Measurements from ENCODE around the gene ZC3H4.
"Not testable (repeated sequence)": the region's sequence is repeated elsewhere in the genome, so short reads cannot be mapped to it uniquely, and the experiment has no call there.

The ZC3H4 gene

GRCh38 chr19:47142779-47143178 is 29.2 kb upstream of the ZC3H4 start:
- Histone ChIP-seq H3K27ac (no peak overlapping the region), H3K27me3 (no peaks in the 10 kb centered on the region), H3K9me3 (replicated peaks in 1 of 11) (no peaks in the 10 kb centered on the region), H4K20me1 (peaks cover 41 to 100% (median 96%) of the 10 kb centered on the region in 11 experiments; a peak in 21 of 22 replicates), H3K36me3 (peaks cover 57 to 100% (median 95%) of the 10 kb centered on the region in 11 experiments), H3K4me3 (no peak overlapping the region), H3K4me2 (no peak overlapping the region), H3K4me1 (peaks cover 0 to 33% (median 23%) of the 10 kb centered on the region in 10 experiments; a peak in 18 of 20 replicates), H3K9ac (peak overlapping the region in 1 of 11 experiments; percentile 15; a peak in 1 of 22 replicates)
- TF ChIP-seq Cebpa-rat (IDR thresholded peaks at IDR 0.05), result no peak

GRCh38 chr19:47141695-47142094 is 28.1 kb upstream of the ZC3H4 start:
- H4K20me1 ChIP-seq, result peaks cover 41 to 100% (median 100%) of the 10 kb centered on the region in 11 experiments; a peak in 21 of 22 replicates
- no peak overlapping the region for H3K27ac ChIP-seq
- H3K36me3 ChIP-seq, result peaks cover 50 to 100% (median 97%) of the 10 kb centered on the region in 11 experiments
- H3K4me1 ChIP-seq, result peaks cover 0 to 35% (median 24%) of the 10 kb centered on the region in 10 experiments; a peak in 18 of 20 replicates
- peak overlapping the region in 1 of 11 experiments; percentile 5; a peak in 1 of 22 replicates for H3K9ac ChIP-seq
- TF ChIP-seq Cebpa-rat (IDR thresholded peaks at IDR 0.05), result no peak
- peak overlapping the region in 3 of 11 experiments; percentile 12 to 33 (median 22); a peak in 2 of 22 replicates for H3K4me2 ChIP-seq
- H3K4me3 ChIP-seq, result no peak overlapping the region
- H3K9me3 ChIP-seq (replicated peaks in 1 of 11), result no peaks in the 10 kb centered on the region
- H3K27me3 ChIP-seq, result no peaks in the 10 kb centered on the region

GRCh38 chr19:47141252-47141651 is 27.7 kb upstream of the ZC3H4 start:
- H3K27ac ChIP-seq; H3K9me3 ChIP-seq (replicated peaks in 1 of 11); H3K27me3 ChIP-seq; H3K4me3 ChIP-seq: not testable (repeated sequence)
- Histone ChIP-seq H3K4me1 (peaks cover 0 to 37% (median 25%) of the 10 kb centered on the region in 10 experiments; a peak in 18 of 20 replicates), H3K4me2 (peak overlapping the region in 4 of 11 experiments; percentile 12 to 33 (median 21); a peak in 4 of 22 replicates), H4K20me1 (peaks cover 42 to 100% (median 100%) of the 10 kb centered on the region in 11 experiments; a peak in 21 of 22 replicates), H3K36me3 (peaks cover 45 to 100% (median 97%) of the 10 kb centered on the region in 11 experiments), H3K9ac (peak overlapping the region in 1 of 11 experiments; percentile 15; a peak in 1 of 22 replicates)

GRCh38 chr19:47135156-47135555 is 21.6 kb upstream of the ZC3H4 start:
- H3K27ac ChIP-seq, result no peak overlapping the region
- TF ChIP-seq Cebpa-rat (IDR thresholded peaks at IDR 0.05), result no peak
- peaks cover 32 to 51% (median 41%) of the 10 kb centered on the region in 10 experiments for H3K4me1 ChIP-seq
- H3K36me3 ChIP-seq, result peaks cover 12 to 83% (median 74%) of the 10 kb centered on the region in 11 experiments
- peaks cover 52 to 92% (median 90%) of the 10 kb centered on the region in 11 experiments; a peak in 21 of 22 replicates for H4K20me1 ChIP-seq
- H3K27me3 ChIP-seq, result no peaks in the 10 kb centered on the region
- 0 out of 22 replicates have a peak, but pooled peaks cover 0 to 3% (median 0%) of the 10 kb centered on the region in 11 experiments for H3K9me3 ChIP-seq (replicated peaks in 1 of 11)
- peak overlapping the region in 8 of 11 experiments; percentile 46 to 98 (median 87); a peak in 11 of 22 replicates for H3K4me2 ChIP-seq
- 0 out of 22 replicates have a peak overlapping the region, but pooled peaks of 3 of the 11 experiments have one; percentile 11 to 41 (median 40) for H3K9ac ChIP-seq
- no peak overlapping the region for H3K4me3 ChIP-seq

GRCh38 chr19:47134545-47134944 is 21.0 kb upstream of the ZC3H4 start:
- Histone ChIP-seq H3K27ac (no peak overlapping the region), H4K20me1 (peaks cover 52 to 86% (median 84%) of the 10 kb centered on the region in 11 experiments; a peak in 21 of 22 replicates), H3K4me2 (peak overlapping the region; percentile 46 to 98 (median 82)), H3K36me3 (peaks cover 12 to 77% (median 68%) of the 10 kb centered on the region in 11 experiments), H3K9me3 (replicated peaks in 1 of 11) (0 out of 22 replicates have a peak, but pooled peaks cover 0 to 6% (median 0%) of the 10 kb centered on the region in 11 experiments), H3K27me3 (no peaks in the 10 kb centered on the region), H3K4me1 (peaks cover 32 to 51% (median 41%) of the 10 kb centered on the region in 10 experiments), H3K9ac (peak overlapping the region in 9 of 11 experiments; percentile 11 to 54 (median 40); a peak in 11 of 22 replicates), H3K4me3 (no peak overlapping the region; a peak in 1 of 20 replicates)
- no peak for TF ChIP-seq Cebpa-rat (IDR thresholded peaks at IDR 0.05)

DNA sequence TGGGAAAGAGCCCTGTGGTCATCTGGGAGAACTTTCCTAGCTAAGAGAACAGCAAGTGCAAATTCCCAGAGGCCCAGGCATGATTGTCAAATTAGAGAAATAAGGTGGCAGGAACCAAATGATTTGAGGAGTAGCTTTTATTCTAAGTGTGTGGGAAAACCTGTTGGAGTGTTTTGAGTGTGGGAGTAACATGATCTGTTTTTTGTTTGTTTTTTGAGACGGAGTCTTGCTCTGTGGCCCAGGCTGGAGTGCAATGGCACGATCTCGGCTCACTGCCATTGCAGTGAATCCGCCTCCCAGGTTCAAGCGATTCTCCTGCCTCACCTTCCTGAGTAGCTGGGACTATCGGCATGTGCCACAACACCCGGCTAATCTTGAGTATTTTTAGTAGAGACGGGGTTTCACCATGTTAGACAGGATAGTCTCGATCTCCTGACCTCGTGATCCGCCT is 19.5 kb upstream of the ZC3H4 start:
- H3K36me3 ChIP-seq, result peaks cover 5 to 62% (median 55%) of the 10 kb centered on the region in 11 experiments
- no peaks in the 10 kb centered on the region for H3K27me3 ChIP-seq
- H3K9ac ChIP-seq, result peak overlapping the region; percentile 34 to 98 (median 95); a peak in 16 of 22 replicates
- H3K4me3 ChIP-seq, result peak overlapping the region in 6 of 10 experiments; percentile 72 to 95 (median 86); a peak in 7 of 20 replicates
- peak overlapping the region in 1 of 11 experiments; percentile 21; a peak in 1 of 22 replicates for H3K27ac ChIP-seq
- H4K20me1 ChIP-seq, result peaks cover 38 to 71% (median 69%) of the 10 kb centered on the region in 11 experiments; a peak in 21 of 22 replicates
- TF ChIP-seq Cebpa-rat (IDR thresholded peaks at IDR 0.05), result no peak
- H3K9me3 ChIP-seq (replicated peaks in 1 of 11), result 0 out of 22 replicates have a peak, but pooled peaks cover 0 to 6% (median 0%) of the 10 kb centered on the region in 11 experiments
- peaks cover 32 to 51% (median 41%) of the 10 kb centered on the region in 10 experiments for H3K4me1 ChIP-seq
- H3K4me2 ChIP-seq, result peak overlapping the region; percentile 74 to 98 (median 92)

DNA sequence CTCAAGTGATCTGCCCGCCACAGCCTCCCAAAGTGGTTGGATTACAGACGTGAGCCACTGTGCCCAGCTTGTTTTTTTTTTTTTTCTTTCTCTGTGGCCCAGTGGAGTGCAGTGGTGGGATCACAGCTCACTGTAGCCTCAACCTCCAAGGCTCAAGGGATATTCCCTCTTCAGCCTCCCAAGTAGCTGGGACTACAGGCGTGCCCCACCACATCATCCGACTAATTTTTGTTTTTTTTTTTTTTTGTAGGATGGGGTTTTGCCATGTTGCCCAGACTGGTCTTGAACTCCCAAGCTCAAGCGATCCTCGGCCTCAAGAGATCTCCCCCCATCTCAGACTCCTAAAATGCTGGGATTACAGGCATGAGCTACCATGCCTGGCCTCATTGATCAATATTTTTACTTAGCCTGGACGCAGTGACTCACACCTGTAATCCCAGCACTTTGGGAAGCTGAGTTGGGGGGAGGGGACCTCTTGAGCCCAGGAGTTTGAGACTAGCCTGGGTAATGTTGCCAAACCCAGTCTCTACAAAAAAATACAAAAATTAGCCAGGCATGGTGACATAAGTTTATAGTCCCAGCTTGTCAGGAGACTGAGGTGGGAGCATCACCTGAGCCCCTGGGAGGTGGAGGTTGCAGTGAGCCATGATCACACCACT is 18.7 kb upstream of the ZC3H4 start:
- peak overlapping the region in 9 of 11 experiments; percentile 90 to 97 (median 94); a peak in 17 of 22 replicates for H3K27ac ChIP-seq
- peaks cover 32 to 51% (median 41%) of the 10 kb centered on the region in 10 experiments for H3K4me1 ChIP-seq
- H3K4me2 ChIP-seq, result peak overlapping the region; percentile 74 to 98 (median 92)
- H3K27me3 ChIP-seq, result no peaks in the 10 kb centered on the region
- no peak for TF ChIP-seq Cebpa-rat (IDR thresholded peaks at IDR 0.05)
- peaks cover 4 to 55% (median 48%) of the 10 kb centered on the region in 11 experiments; a peak in 20 of 22 replicates for H3K36me3 ChIP-seq
- H3K9ac ChIP-seq, result peak overlapping the region; percentile 87 to 98 (median 95); a peak in 21 of 22 replicates
- 0 out of 22 replicates have a peak, but pooled peaks cover 0 to 6% (median 0%) of the 10 kb centered on the region in 11 experiments for H3K9me3 ChIP-seq (replicated peaks in 1 of 11)
- H3K4me3 ChIP-seq, result peak overlapping the region; percentile 72 to 95 (median 86)
- H4K20me1 ChIP-seq, result peaks cover 38 to 64% (median 62%) of the 10 kb centered on the region in 11 experiments; a peak in 21 of 22 replicates

- 0 out of 22 replicates have a peak, but pooled peaks cover 0 to 6% (median 0%) of the 10 kb centered on the region in 11 experiments for H3K9me3 ChIP-seq (replicated peaks in 1 of 11)
- H3K36me3 ChIP-seq, result peaks cover 4 to 39% (median 32%) of the 10 kb centered on the region in 11 experiments; a peak in 17 of 22 replicates
- H3K4me2 ChIP-seq, result peak within 1 kb of the TSS; percentile 74 to 98 (median 92)
- H3K9ac ChIP-seq, result peak within 1 kb of the TSS; percentile 87 to 98 (median 95)
- H3K27ac ChIP-seq, result peak within 1 kb of the TSS; percentile 74 to 97 (median 94)
- peak within 1 kb of the TSS; percentile 72 to 95 (median 86) for H3K4me3 ChIP-seq
- no peaks in the 10 kb centered on the region for H3K27me3 ChIP-seq
- peaks cover 32 to 43% (median 40%) of the 10 kb centered on the region in 10 experiments for H3K4me1 ChIP-seq
- H4K20me1 ChIP-seq, result peaks cover 28 to 48% (median 46%) of the 10 kb centered on the region in 11 experiments; a peak in 21 of 22 replicates
- no peak for TF ChIP-seq Cebpa-rat (IDR thresholded peaks at IDR 0.05)
These were observed 17.1 kb upstream of the ZC3H4 start, which contains the start of gene SAE1 for GRCh38 chr19:47130589-47131227. Gene SAE1, plus strand, starts transcription at chr19:47130835. Its CDS starts 96 bp downstream, at chr19:47130931.

Measured in BLaER1 treated with 17β-estradiol and CSF1 and Interleukin-3, amounts not matched to agents 10 nM and 100 nM (cell line).